GM18505 (cell line): ENCODE results near the gene GMIP.

Experiments
- ATAC-seq: cut with Tn5 transposase; IDR thresholded peaks from one replicate; pipeline ENCODE4 v1.9.1; 2021; ENCODE audit not compliant: unreplicated experiment
- POLR2A ChIP-seq: IDR thresholded peaks from 4 replicates; pipeline ENCODE4 v1.6.1; 2011; ENCODE audit warnings: borderline replicate concordance; ENCODE audit not compliant: insufficient read depth, insufficient read length; ENCODE audit errors: extremely low read depth

The GMIP gene

GRCh38 chr19:19652482-19653295, 9.2 kb upstream of the GMIP start:
- ATAC-seq = no peak
- no peak for TF ChIP-seq POLR2A

GRCh38 chr19:19651076-19651475, 7.6 kb upstream of the GMIP start:
- TF ChIP-seq POLR2A = peak; percentile 26
- no peak for ATAC-seq

GRCh38 chr19:19650331-19650730, 6.9 kb upstream of the GMIP start:
- no peak for TF ChIP-seq POLR2A
- no peak for ATAC-seq

- no peak for TF ChIP-seq POLR2A
These were observed 6.1 kb upstream of the GMIP start for GRCh38 chr19:19649580-19649995.

GRCh38 chr19:19649155-19649554, 5.7 kb upstream of the GMIP start:
- ATAC-seq = no peak
- no peak for TF ChIP-seq POLR2A

More at GRCh38 chr19:19649580-19649995, 6.1 kb upstream of the GMIP start:
- ATAC-seq = no peak

- TF ChIP-seq POLR2A = no peak
- ATAC-seq = no peak
These were observed 3.8 kb upstream of the GMIP start for GRCh38 chr19:19647037-19647835.

GRCh38 chr19:19645233-19645870, 1.9 kb upstream of the GMIP start:
- ATAC-seq = no peak
- TF ChIP-seq POLR2A = no peak

- no peak for TF ChIP-seq POLR2A
- no peak for ATAC-seq
These were observed 564 bp upstream of the GMIP start for GRCh38 chr19:19644054-19644388.

GRCh38 chr19:19642506-19643157, 825 bp downstream of the GMIP start:
- ATAC-seq = peak; percentile 13
- peak; percentile 2 for TF ChIP-seq POLR2A

GRCh38 chr19:19637523-19638251, 5.8 kb downstream of the GMIP start:
- ATAC-seq = no peak
- no peak for TF ChIP-seq POLR2A

- ATAC-seq = no peak
- TF ChIP-seq POLR2A = no peak
These were observed 6.3 kb downstream of the GMIP start for GRCh38 chr19:19637186-19637522.

GRCh38 chr19:19636573-19637185, 6.8 kb downstream of the GMIP start:
- no peak for TF ChIP-seq POLR2A
- no peak for ATAC-seq

GRCh38 chr19:19635313-19635702, 8.1 kb downstream of the GMIP start:
- ATAC-seq = no peak
- no peak for TF ChIP-seq POLR2A
